Measurements from ENCODE around the gene VSIR.

- TF ChIP-seq CTCF (IDR thresholded peaks at IDR 0.05; ENCODE audit: borderline replicate concordance, extremely low read depth, low read length, poor library complexity, severe bottlenecking), result no peak
- no peak for TF ChIP-seq EZH2 (IDR thresholded peaks at IDR 0.05; ENCODE audit: borderline replicate concordance, low read depth, low read length, severe bottlenecking)
These were observed 32.7 kb upstream of the VSIR start for GRCh38 chr10:71805776-71806703.

Data from DND-41 (cell line).